H1 (cell line): ENCODE results near the gene ZSCAN1. TPM values are rescaled to one million over a fixed set of nuclear protein-coding genes. Genes with fewer than 3 reads are reported as not detected.

Experiments used
- CTCF ChIA-PET: fragments of 300-600 bp; sonication (Branson Sonifier 250); formaldehyde crosslinking; loops from one replicate; lab custom pipeline; 2021; ENCODE audit not compliant: partially characterized antibody; lab: Charles Lee
- POLR2A ChIA-PET: fragments of 300-600 bp; sonication (Branson Sonifier 250); formaldehyde crosslinking; loops from one replicate; lab custom pipeline; 2021; ENCODE audit warnings: inconsistent platforms; ENCODE audit not compliant: partially characterized antibody; lab: Charles Lee
- DNase-seq, 2 experiments: peaks; one replicate each; pipeline versions ENCODE4 v3.0.0 to v3.0.0-alpha.2; 2010 to 2022; ENCODE audit warnings: low spot score in 2 of 2, low read depth in 1 of 2, mixed read lengths in 1 of 2
- FAIRE-seq: peaks from 2 replicates; lab custom pipeline; 2011; peaks lifted over from hg19 to GRCh38; lab: Jason Lieb, UNC
- H2AFZ ChIP-seq: 2 replicates; pipeline ENCODE4 v1.8.1; 2012; ENCODE audit warnings: low read length, inconsistent platforms
- H2AK5ac ChIP-seq: 2 replicates; pipeline ENCODE4 v1.6.1; 2013; ENCODE audit warnings: low read depth, low read length
- H2BK120ac ChIP-seq: replicated peaks from 2 replicates; pipeline ENCODE3; 2013; ENCODE audit warnings: low read depth, low read length, inconsistent platforms
- H2BK12ac ChIP-seq: 2 replicates; pipeline ENCODE4 v1.6.1; 2013; ENCODE audit warnings: low read depth, low read length
- H2BK15ac ChIP-seq: 2 replicates; pipeline ENCODE4 v1.6.1; 2013; ENCODE audit warnings: low read length
- H2BK20ac ChIP-seq: 2 replicates; pipeline ENCODE4 v1.6.1; 2013; ENCODE audit warnings: low read length
- H2BK5ac ChIP-seq: 2 replicates; pipeline ENCODE4 v1.6.1; 2013; ENCODE audit warnings: low read depth, low read length
- H3K14ac ChIP-seq: 2 replicates; pipeline ENCODE4 v1.6.1; 2013; ENCODE audit warnings: inconsistent platforms; ENCODE audit not compliant: insufficient read length
- H3K18ac ChIP-seq: 2 replicates; pipeline ENCODE4 v1.6.1; 2013; ENCODE audit warnings: low read length; ENCODE audit errors: extremely low read depth
- H3K23ac ChIP-seq: 2 replicates; pipeline ENCODE4 v1.6.1; 2013; ENCODE audit warnings: inconsistent platforms; ENCODE audit not compliant: insufficient read length
- H3K23me2 ChIP-seq: 2 replicates; pipeline ENCODE4 v1.6.1; 2013; ENCODE audit warnings: low read depth, low read length
- H3K27ac ChIP-seq: 2 replicates; pipeline ENCODE4 v1.6.1; 2011; ENCODE audit warnings: low read depth, low read length, inconsistent platforms
- H3K27me3 ChIP-seq, 4 experiments: replicated peaks in 1 of 4; 1 replicate in 1 of 4; 2 replicates in 3 of 4; pipeline versions ENCODE4 v1.6.1 to v1.8.1; 2011 to 2013; ENCODE audit warnings: low read length in 3 of 4, mild to moderate bottlenecking in 3 of 4, inconsistent platforms in 2 of 4, mixed read lengths in 2 of 4, moderate library complexity in 1 of 4; ENCODE audit not compliant: control insufficient read depth in 3 of 4, insufficient read depth in 3 of 4; ENCODE audit errors: extremely low read depth in 1 of 4
- H3K36me3 ChIP-seq, 4 experiments: 2 replicates each; pipeline versions ENCODE4 v1.6.1 to v1.8.1; 2011 to 2013; ENCODE audit warnings: mild to moderate bottlenecking in 4 of 4, low read length in 3 of 4, moderate library complexity in 2 of 4, control low read depth in 1 of 4, inconsistent platforms in 1 of 4; ENCODE audit not compliant: insufficient read depth in 4 of 4, control insufficient read depth in 2 of 4
- H3K4ac ChIP-seq: replicated peaks from 2 replicates; pipeline ENCODE3; 2013; ENCODE audit warnings: low read length, low read depth, mixed read lengths, inconsistent platforms; ENCODE audit not compliant: insufficient read length
- H3K4me1 ChIP-seq, 4 experiments: replicated peaks in 1 of 4; 1 replicate in 1 of 4; 2 replicates in 3 of 4; pipeline versions ENCODE4 v1.6.1 to v1.8.1; 2011 to 2013; ENCODE audit warnings: low read length in 3 of 4, inconsistent platforms in 2 of 4, mixed read lengths in 1 of 4; ENCODE audit not compliant: insufficient read depth in 4 of 4, control insufficient read depth in 3 of 4
- H3K4me2 ChIP-seq, 2 experiments: 2 replicates each; pipeline versions ENCODE4 v1.6.1 to v1.8.1; 2011 to 2013; ENCODE audit warnings: low read depth in 2 of 2, low read length in 2 of 2, control low read depth in 1 of 2, inconsistent platforms in 1 of 2, mild to moderate bottlenecking in 1 of 2; ENCODE audit not compliant: insufficient read depth in 1 of 2
- H3K4me3 ChIP-seq, 4 experiments: fragments of 200-600, 300-600 bp in 1 of 4; sonication (generic), shearing (Covaris generic), sonication (Bioruptor Twin) in 1 of 4; 2 replicates each; pipeline versions ENCODE4 v1.5.1 to v1.8.1; 2011 to 2016; ENCODE audit warnings: low read length in 4 of 4, low read depth in 3 of 4, control low read depth in 2 of 4, inconsistent platforms in 2 of 4, mild to moderate bottlenecking in 2 of 4, mixed read lengths in 1 of 4, moderate library complexity in 1 of 4; ENCODE audit not compliant: insufficient read depth in 2 of 4; ENCODE audit errors: extremely low read depth in 1 of 4
- H3K56ac ChIP-seq: replicated peaks from 2 replicates; pipeline ENCODE3; 2013; ENCODE audit warnings: low read depth, mild to moderate bottlenecking, mixed read lengths, low read length, inconsistent platforms; ENCODE audit not compliant: insufficient read length
- H3K79me1 ChIP-seq: 2 replicates; pipeline ENCODE4 v1.6.1; 2013; ENCODE audit warnings: low read depth, low read length, control low read depth
- H3K79me2 ChIP-seq, 2 experiments: 2 replicates each; pipeline versions ENCODE4 v1.6.1 to v1.8.1; 2012 to 2013; ENCODE audit warnings: low read length in 2 of 2, mild to moderate bottlenecking in 2 of 2, inconsistent platforms in 1 of 2; ENCODE audit not compliant: insufficient read depth in 2 of 2, control insufficient read depth in 1 of 2
- H3K9ac ChIP-seq, 4 experiments: replicated peaks in 1 of 4; 1 replicate in 1 of 4; 2 replicates in 3 of 4; pipeline versions ENCODE4 v1.6.1 to v1.8.1; 2011 to 2013; ENCODE audit warnings: low read depth in 3 of 4, low read length in 3 of 4, control low read depth in 2 of 4, mild to moderate bottlenecking in 2 of 4, moderate library complexity in 2 of 4, inconsistent platforms in 1 of 4; ENCODE audit errors: extremely low read depth in 1 of 4
- H3K9me3 ChIP-seq, 2 experiments: 2 replicates each; pipeline versions ENCODE4 v1.6.1 to v1.8.1; 2012 to 2013; ENCODE audit warnings: mild to moderate bottlenecking in 2 of 2, moderate library complexity in 2 of 2, control low read depth in 1 of 2, inconsistent platforms in 1 of 2, low read depth in 1 of 2, low read length in 1 of 2, mixed read lengths in 1 of 2; ENCODE audit not compliant: insufficient read depth in 2 of 2
- H4K20me1 ChIP-seq, 2 experiments: replicated peaks in 1 of 2; 2 replicates each; pipeline versions ENCODE3 to v1.8.1; 2011 to 2013; ENCODE audit warnings: inconsistent platforms in 2 of 2, low read length in 2 of 2, mild to moderate bottlenecking in 1 of 2; ENCODE audit not compliant: insufficient read depth in 2 of 2, control insufficient read depth in 1 of 2
- H4K5ac ChIP-seq: 2 replicates; pipeline ENCODE4 v1.6.1; 2013; ENCODE audit warnings: low read length, low read depth, mixed read lengths, inconsistent platforms; ENCODE audit not compliant: insufficient read length
- H4K8ac ChIP-seq: 2 replicates; pipeline ENCODE4 v1.8.0; 2013; ENCODE audit warnings: mild to moderate bottlenecking, moderate library complexity, low read length, inconsistent platforms; ENCODE audit not compliant: insufficient read depth; ENCODE audit errors: extremely low read depth
- H4K91ac ChIP-seq: replicated peaks from 2 replicates; pipeline ENCODE3; 2013; ENCODE audit warnings: low read length, mixed read lengths, inconsistent platforms; ENCODE audit not compliant: insufficient read length
- CBX8 ChIP-seq: fragments of 300-800, 300-1000 bp; sonication (generic); IDR thresholded peaks from 2 replicates; pipeline ENCODE4 v1.7.1; 2016; ENCODE audit warnings: low read depth, low read length, borderline replicate concordance
- HDAC2 ChIP-seq, 2 experiments: fragments of 300-600 bp in 1 of 2; sonication (generic) in 1 of 2; IDR thresholded peaks; 2 replicates each; pipeline ENCODE4 v1.6.1; 2011 to 2012; ENCODE audit warnings: low read depth in 2 of 2, low read length in 2 of 2, mild to moderate bottlenecking in 2 of 2, moderate library complexity in 2 of 2, borderline replicate concordance in 1 of 2, inconsistent platforms in 1 of 2
- SP4 ChIP-seq: IDR thresholded peaks from 2 replicates; pipeline ENCODE4 v1.6.1; 2012; ENCODE audit warnings: low read length, inconsistent platforms
- WGBS, 2 experiments: shearing (Covaris generic) in 1 of 2; methylation state at CpG; one replicate each; pipeline versions ENCODE4 v1.1.6 to v1.1.7; 2013 to 2015; ENCODE audit warnings: low lambda C conversion rate in 2 of 2, mixed read lengths in 2 of 2, inconsistent platforms in 1 of 2, low coverage in 1 of 2, missing lambda C conversion rate in 1 of 2; ENCODE audit not compliant: insufficient replicate concordance in 2 of 2, insufficient coverage in 1 of 2, insufficient read length in 1 of 2; ENCODE audit errors: extremely low coverage in 1 of 2, missing lambda C conversion rate in 1 of 2; 5-methylcytosine and 5-hydroxymethylcytosine counted together
- polyA plus RNA-seq, 7 experiments: library from polyadenylated mRNA; depleted of rRNA in 3 of 7; stranded (reverse) in 5 of 7; unstranded in 2 of 7; fragments of >200 nt in 5 of 7; fragments of 200-250 nt in 2 of 7; gene quantifications; 1 replicate in 5 of 7; 2 replicates in 1 of 7; 4 replicates in 1 of 7; pipeline versions ENCODE4 v1.2.1 to v1.2.3, GENCODE V29; 2011 to 2013; ENCODE audit warnings: missing spikeins in 2 of 7, mixed read lengths in 2 of 7
- total RNA-seq: library from RNA; stranded (reverse); fragmentation: NEBNext Ultra II Directional; extraction: Animal tissue kit (Norgen Biotek cat#: 25700); gene quantifications from 2 replicates; pipeline ENCODE4 v1.2.1, GENCODE V29; 2021

Gene ZSCAN1
- total and polyA plus RNA-seq, 2 of the 8 experiments (the other 6 are each of a cell fraction or from before 2014, with no cell fraction given): 1.2 to 4.3 TPM

- Histone ChIP-seq H3K56ac (no peak overlapping the region), H2BK120ac (no peak overlapping the region), H4K20me1 (no peaks in the 10 kb centered on the region), H2AK5ac (no peak overlapping the region), H3K23me2 (no peaks in the 10 kb centered on the region; the same call in 1 of the 2 replicates), H3K36me3 (no peaks in the 10 kb centered on the region), H2AFZ (no peak overlapping the region), H3K27ac (no peak overlapping the region), H3K9ac (no peak overlapping the region), H3K4ac (no peak overlapping the region), H2BK15ac (no peak overlapping the region), H3K14ac (no peak overlapping the region), H4K5ac (no peak overlapping the region), H3K18ac (no peak overlapping the region), H2BK20ac (no peak overlapping the region), H3K4me1 (peaks cover 0 to 3% (median 0%) of the 10 kb centered on the region in 4 experiments; a peak in 2 of 7 replicates), H3K79me1 (no peaks in the 10 kb centered on the region), H2BK12ac (no peak overlapping the region), H4K91ac (no peak overlapping the region), H4K8ac (no peak overlapping the region), H3K23ac (no peak overlapping the region), H3K4me2 (no peak overlapping the region), H3K9me3 (peaks cover 29 to 57% of the 10 kb centered on the region in 2 experiments), H2BK5ac (no peak overlapping the region), H3K27me3 (peaks cover 0 to 5% (median 4%) of the 10 kb centered on the region in 4 experiments; a peak in 4 of 7 replicates), H3K79me2 (no peaks in the 10 kb centered on the region), H3K4me3 (no peak overlapping the region)
- POLR2A ChIA-PET: interaction anchor here (1.3 to 6.2 kb wide), 9 partner anchors 9 to 105 kb away, joined by 3 to 45 read pairs (median 4); partner anchors contain the start of genes ZNF135 and ZNF329
- no peak for DNase-seq
- FAIRE-seq: no peak
- CTCF ChIA-PET: interaction anchor here (0.9 to 6.7 kb wide), 9 partner anchors 11 to 108 kb away, joined by 3 to 113 read pairs (median 6); partner anchors contain the start of gene ZNF135
- 84% methylated on average over 22 of the region's 24 CpGs; no CpG with 5 or more reads in 1 of the 2 experiments for WGBS, 2 experiments
- TF ChIP-seq SP4: no peak
- TF ChIP-seq HDAC2 (IDR thresholded peaks at IDR 0.05; ENCODE audit: borderline replicate concordance in 1 of 2, low read depth in 2 of 2, low read length in 2 of 2): no peak
- no peak for TF ChIP-seq CBX8
These were observed 11.7 kb downstream of the ZSCAN1 start for GRCh38 chr19:58045411-58046050.
